Vagina (tissue), 2 donors: Measurements from ENCODE around the gene GMPPB.

Experiments used
- CTCF ChIP-seq, 3 experiments: fragments of 450-650 bp in 2 of 3; fragments of 200-600 bp in 1 of 3; sonication (generic) in 1 of 3; IDR thresholded peaks; one replicate each; pipeline ENCODE4 v1.5.1; 2017 to 2019; ENCODE audit warnings: antibody characterized with exemption in 3 of 3, mild to moderate bottlenecking in 2 of 3, moderate library complexity in 2 of 3
- POLR2AphosphoS5 ChIP-seq, 2 donors: sonication (generic); formaldehyde crosslinking; IDR thresholded peaks; one replicate each; pipeline ENCODE4 v1.9.0; 2017; ENCODE audit warnings: antibody characterized with exemption in 2 of 2, mild to moderate bottlenecking in 2 of 2, low read depth in 1 of 2; ENCODE audit not compliant: insufficient read depth in 1 of 2

- TF ChIP-seq CTCF (IDR thresholded peaks at IDR 0.05): no peak
- TF ChIP-seq POLR2AphosphoS5 (IDR thresholded peaks at IDR 0.05; ENCODE audit: insufficient read depth in 1 of 2, low read depth in 1 of 2): no peak
Observed at GRCh38 chr3:49740427-49740826, 16.7 kb upstream of the GMPPB start.
